Activated CD8-positive, alpha-beta memory T cell treated with anti-CD3 and anti-CD28 coated beads for 36 hours (primary cell): ENCODE results near the gene TMEM253. TPM values are rescaled to one million over a fixed set of nuclear protein-coding genes. Genes with fewer than 3 reads are reported as not detected.

Experiments
- CTCF ChIA-PET: fragments of 350-600 bp; sonication (Branson Sonifier 250); formaldehyde crosslinking; loops from one replicate; lab custom pipeline; 2021; ENCODE audit warnings: antibody characterized with exemption; lab: Charles Lee
- POLR2A ChIA-PET: fragments of 350-600 bp; sonication (Branson Sonifier 250); formaldehyde crosslinking; loops from one replicate; lab custom pipeline; 2021; ENCODE audit warnings: antibody characterized with exemption; lab: Charles Lee
- total RNA-seq, 2 experiments: library from RNA; stranded (reverse); gene quantifications; one replicate each; pipeline ENCODE4 v1.2.3, GENCODE V29; 2021

The TMEM253 gene
- total RNA-seq, 2 experiments from 2014 or later, result 0.13 TPM; not detected in 1

GRCh38 chr14:21069388-21070082 is 31.3 kb upstream of the TMEM253 start:
- CTCF ChIA-PET, result interaction anchor here (0.6 to 5.8 kb wide), 11 partner anchors 22 to 1458 kb away, joined by 3 to 56 read pairs (median 16); partner anchors contain the start of genes TMEM253 and ZNF219
- POLR2A ChIA-PET, result no interaction called here

GRCh38 chr14:21070083-21070609 is 30.7 kb upstream of the TMEM253 start, which contains the start of gene ARHGEF40:
TSS of gene ARHGEF40 (plus strand) at chr14:21070304. CDS start at chr14:21070397, 93 bp downstream.
- ChIA-PET CTCF (interaction anchor here (1.0 to 5.8 kb wide), 8 partner anchors 18 to 55 kb away, joined by 3 to 56 read pairs (median 8); partner anchors contain the start of gene TMEM253), POLR2A (interaction anchor here (1.5 kb wide), 1 partner anchor 34 kb away, joined by 7 read pairs; no protein-coding TSS in a partner anchor)

DNA sequence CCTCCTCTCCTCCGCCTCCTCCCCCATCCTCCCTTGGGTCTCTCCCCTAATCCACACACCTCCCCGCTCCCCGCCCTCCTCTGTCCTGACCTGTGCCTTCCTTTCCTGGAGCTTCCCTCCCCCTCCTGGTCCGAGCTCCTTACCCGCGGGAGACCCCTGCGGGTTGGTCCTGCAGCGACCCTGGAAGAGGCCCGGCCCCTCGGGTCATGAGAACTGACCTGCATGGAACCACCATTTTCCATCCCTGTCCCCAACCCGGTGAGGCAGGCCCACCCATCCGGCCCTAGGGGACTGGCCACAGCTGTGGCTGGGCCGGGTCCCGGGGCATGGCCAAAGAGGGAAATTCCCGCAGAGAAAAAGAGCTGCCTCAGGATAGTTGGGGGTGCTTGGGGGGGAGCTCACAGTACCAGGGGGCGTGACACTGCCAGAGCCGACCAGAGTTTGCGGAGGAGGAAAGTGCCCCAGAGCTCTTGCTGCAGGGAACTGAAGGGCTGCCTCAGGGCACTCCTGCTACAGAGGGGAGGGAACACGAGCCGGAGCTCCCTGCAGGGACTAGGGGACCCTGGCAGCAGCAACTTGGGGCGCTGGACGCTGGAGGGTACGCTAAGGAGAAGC is 30.1 kb upstream of the TMEM253 start:
- ChIA-PET CTCF (interaction anchor here (1.0 to 5.8 kb wide), 9 partner anchors 17 to 56 kb away, joined by 3 to 56 read pairs (median 7); partner anchors contain the start of gene TMEM253), POLR2A (interaction anchor here (1.5 kb wide), 1 partner anchor 33 kb away, joined by 7 read pairs; no protein-coding TSS in a partner anchor)

DNA sequence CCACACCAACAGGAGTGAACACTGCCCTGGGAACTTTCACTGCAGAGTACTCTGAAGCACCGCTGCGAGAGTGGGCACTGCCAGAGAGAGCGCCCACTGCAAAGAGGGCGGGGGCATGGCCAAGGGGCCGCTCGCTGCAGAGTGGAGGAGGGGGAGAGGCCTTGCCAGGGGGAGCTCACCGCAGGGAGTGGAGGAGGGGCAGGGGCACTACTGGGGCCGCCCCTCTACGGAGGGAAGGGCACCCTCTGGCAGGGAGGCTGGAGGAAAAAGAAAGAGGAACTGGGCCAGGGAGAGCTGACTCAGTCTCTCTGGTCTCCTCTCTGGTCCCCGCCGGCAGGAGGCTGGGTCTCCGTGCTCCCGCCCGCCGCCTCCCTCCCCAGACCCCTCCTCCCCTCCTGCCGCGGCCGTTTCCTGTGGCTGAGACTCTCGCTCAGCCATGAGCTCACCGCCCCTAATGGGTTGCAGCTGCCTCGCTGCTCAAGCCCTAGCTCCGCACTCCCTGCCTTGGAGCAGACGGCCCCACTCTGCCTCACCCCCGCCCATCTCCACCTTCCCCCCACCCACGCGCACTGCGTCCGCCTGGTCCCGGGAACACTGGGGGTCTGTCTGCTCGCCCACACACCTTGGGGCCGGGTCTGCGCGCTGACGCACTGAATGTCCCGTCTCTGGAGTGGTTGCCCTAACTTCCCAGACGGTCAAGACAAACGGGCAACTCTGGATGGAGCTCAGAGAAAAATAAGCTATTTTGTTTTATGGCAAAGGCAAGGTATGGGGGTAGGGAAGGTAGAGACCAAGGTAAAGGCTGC is 29.4 kb upstream of the TMEM253 start:
- CTCF ChIA-PET, result interaction anchor here (1.0 to 5.8 kb wide), 9 partner anchors 16 to 56 kb away, joined by 3 to 56 read pairs (median 7); partner anchors contain the start of gene TMEM253
- POLR2A ChIA-PET, result interaction anchor here (1.5 kb wide), 1 partner anchor 32 kb away, joined by 7 read pairs; no protein-coding TSS in a partner anchor

DNA sequence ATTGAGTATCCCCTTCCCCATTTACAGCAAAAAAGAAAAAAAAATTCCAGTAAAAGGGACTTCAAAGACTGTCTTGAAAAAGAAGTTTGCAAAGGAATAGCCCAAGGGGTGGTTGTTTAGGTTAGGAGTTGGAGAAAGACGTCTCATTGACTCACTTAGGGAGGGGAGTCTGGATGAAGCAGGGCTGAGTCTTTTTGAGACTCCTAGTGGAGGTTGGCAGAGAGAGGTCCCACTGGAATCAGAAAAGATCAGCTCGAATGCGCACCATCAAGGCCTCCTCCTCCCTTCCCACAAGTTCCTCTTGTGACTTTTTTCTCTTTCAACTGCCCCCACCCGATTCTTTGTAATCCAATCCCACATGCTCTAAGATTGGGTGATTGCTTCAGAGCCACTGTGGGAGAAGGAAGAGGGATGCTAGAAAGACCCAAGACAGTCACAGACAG is 28.8 kb upstream of the TMEM253 start:
- ChIA-PET CTCF (interaction anchor here (0.7 to 5.8 kb wide), 5 partner anchors 18 to 57 kb away, joined by 3 to 56 read pairs (median 9); no protein-coding TSS in a partner anchor), POLR2A (no interaction called here)

DNA sequence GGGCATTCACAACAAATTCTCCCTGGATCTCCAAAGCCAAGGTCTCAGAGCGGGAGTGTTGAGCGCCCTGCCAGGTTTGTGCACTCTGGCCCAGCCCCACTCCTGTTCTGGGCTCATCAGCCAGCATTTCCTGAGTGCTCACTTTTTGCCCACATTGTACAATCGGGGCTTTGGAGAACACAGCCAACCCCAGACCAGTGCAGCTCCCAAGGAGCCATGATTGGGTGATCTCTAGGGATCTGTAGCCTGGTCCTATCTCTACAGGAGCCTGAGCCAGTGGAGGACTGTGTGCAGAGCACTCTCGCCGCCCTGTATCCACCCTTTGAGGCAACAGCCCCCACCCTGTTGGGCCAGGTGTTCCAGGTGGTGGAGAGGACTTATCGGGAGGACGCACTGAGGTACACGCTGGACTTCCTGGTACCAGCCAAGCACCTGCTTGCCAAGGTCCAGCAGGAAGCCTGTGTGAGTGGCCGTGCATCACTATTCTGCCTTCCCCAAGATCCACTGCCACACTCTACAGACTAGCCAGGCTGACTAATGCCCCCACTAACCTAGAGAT is 28.0 kb upstream of the TMEM253 start:
- POLR2A ChIA-PET, result no interaction called here
- CTCF ChIA-PET, result interaction anchor here (0.7 to 5.8 kb wide), 4 partner anchors 17 to 58 kb away, joined by 3 to 56 read pairs (median 6); no protein-coding TSS in a partner anchor

DNA sequence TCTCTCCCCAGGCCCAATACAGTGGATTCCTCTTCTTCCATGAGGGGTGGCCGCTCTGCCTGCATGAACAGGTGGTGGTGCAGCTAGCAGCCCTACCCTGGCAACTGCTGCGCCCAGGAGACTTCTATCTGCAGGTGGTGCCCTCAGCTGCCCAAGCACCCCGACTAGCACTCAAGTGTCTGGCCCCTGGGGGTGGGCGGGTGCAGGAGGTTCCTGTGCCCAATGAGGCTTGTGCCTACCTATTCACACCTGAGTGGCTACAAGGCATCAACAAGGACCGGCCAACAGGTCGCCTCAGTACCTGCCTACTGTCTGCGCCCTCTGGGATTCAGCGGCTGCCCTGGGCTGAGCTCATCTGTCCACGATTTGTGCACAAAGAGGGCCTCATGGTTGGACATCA is 26.9 kb upstream of the TMEM253 start:
- ChIA-PET CTCF (interaction anchor here (2.0 to 5.8 kb wide), 3 partner anchors 16 to 31 kb away, joined by 5 to 56 read pairs (median 9); no protein-coding TSS in a partner anchor), POLR2A (no interaction called here)

DNA sequence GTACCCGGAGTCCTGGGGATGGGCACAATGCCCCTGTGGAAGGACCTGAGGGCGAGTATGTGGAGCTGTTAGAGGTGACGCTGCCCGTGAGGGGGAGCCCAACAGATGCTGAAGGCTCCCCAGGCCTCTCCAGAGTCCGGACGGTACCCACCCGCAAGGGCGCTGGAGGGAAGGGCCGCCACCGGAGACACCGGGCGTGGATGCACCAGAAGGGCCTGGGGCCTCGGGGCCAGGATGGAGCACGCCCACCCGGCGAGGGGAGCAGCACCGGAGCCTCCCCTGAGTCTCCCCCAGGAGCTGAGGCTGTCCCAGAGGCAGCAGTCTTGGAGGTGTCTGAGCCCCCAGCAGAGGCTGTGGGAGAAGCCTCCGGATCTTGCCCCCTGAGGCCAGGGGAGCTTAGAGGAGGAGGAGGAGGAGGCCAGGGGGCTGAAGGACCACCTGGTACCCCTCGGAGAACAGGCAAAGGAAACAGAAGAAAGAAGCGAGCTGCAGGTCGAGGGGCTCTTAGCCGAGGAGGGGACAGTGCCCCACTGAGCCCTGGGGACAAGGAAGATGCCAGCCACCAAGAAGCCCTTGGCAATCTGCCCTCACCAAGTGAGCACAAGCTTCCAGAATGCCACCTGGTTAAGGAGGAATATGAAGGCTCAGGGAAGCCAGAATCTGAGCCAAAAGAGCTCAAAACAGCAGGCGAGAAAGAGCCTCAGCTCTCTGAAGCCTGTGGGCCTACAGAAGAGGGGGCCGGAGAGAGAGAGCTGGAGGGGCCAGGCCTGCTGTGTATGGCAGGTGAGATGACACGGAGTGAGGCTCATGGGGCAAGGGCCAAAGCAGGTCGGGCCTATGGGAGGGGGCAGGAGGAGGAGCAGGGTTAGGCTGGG is 26.2 kb upstream of the TMEM253 start:
- POLR2A ChIA-PET, result no interaction called here
- CTCF ChIA-PET, result interaction anchor here (2.0 to 5.8 kb wide), 2 partner anchors 18 to 30 kb away, joined by 5 to 56 read pairs; no protein-coding TSS in a partner anchor

DNA sequence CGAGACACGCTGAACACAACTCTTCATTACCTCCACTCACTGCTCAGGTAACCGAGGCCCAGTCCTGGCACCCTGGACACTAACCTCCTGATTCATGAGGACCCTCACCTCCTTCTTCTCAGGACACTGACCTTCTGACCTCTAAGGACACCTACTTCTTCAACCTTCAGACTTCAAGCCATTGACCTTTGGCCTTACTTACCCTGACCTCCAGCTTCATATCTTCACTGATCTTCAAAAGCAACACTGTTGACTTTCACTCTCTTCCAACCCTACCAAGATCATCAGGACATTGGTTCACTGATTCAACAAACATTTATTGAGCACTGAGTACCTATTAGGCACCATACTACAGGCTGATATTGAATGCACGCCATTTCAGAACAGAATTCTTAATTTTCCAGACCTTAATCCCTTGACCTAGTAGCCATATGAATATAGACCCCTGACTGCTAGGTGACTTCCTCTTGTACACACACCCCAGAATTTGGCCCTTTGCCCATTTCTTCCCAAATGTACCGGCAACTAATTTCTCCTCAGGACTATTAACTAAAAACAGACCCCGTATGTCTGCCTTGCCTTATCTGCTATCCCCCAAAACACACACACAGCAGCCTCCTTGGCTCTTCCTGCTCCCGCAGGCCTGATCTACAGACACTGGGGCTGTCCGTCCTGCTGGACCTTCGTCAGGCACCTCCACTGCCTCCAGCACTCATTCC is 25.0 kb upstream of the TMEM253 start:
- POLR2A ChIA-PET, result no interaction called here
- CTCF ChIA-PET, result interaction anchor here (2.0 to 5.8 kb wide), 2 partner anchors 17 to 29 kb away, joined by 5 to 56 read pairs; no protein-coding TSS in a partner anchor

GRCh38 chr14:21077672-21078071 is 23.2 kb upstream of the TMEM253 start:
- CTCF ChIA-PET, result interaction anchor here (2.3 kb wide), 1 partner anchor 15 kb away, joined by 11 read pairs; no protein-coding TSS in a partner anchor

GRCh38 chr14:21078287-21078686 is 22.6 kb upstream of the TMEM253 start:
- POLR2A ChIA-PET, result no interaction called here
- CTCF ChIA-PET, result interaction anchor here (2.3 kb wide), 1 partner anchor 14 kb away, joined by 11 read pairs; no protein-coding TSS in a partner anchor

More at GRCh38 chr14:21077672-21078071, 23.2 kb upstream of the TMEM253 start:
- POLR2A ChIA-PET, result no interaction called here

GRCh38 chr14:21078726-21079125 is 22.1 kb upstream of the TMEM253 start:
- POLR2A ChIA-PET, result no interaction called here

DNA sequence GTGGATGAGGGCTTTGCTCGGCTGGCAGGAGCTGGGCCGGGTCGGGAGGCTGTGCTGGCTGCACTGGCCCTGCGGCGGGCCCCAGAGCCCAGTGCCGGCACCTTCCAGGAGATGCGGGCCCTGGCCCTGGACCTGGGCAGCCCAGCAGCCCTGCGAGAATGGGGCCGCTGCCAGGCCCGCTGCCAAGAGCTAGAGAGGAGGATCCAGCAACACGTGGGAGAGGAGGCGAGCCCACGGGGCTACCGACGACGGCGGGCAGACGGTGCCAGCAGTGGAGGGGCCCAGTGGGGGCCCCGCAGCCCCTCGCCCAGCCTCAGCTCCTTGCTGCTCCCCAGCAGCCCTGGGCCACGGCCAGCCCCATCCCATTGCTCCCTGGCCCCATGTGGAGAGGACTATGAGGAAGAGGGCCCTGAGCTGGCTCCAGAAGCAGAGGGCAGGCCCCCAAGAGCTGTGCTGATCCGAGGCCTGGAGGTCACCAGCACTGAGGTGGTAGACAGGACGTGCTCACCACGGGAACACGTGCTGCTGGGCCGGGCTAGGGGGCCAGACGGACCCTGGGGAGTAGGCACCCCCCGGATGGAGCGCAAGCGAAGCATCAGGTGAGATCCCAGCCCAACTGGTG is 19.2 kb upstream of the TMEM253 start:
- ChIA-PET CTCF (interaction anchor here (0.7 to 3.1 kb wide), 2 partner anchors 11 to 22 kb away, joined by 3 to 19 read pairs; no protein-coding TSS in a partner anchor), POLR2A (no interaction called here)

More at GRCh38 chr14:21078726-21079125, 22.1 kb upstream of the TMEM253 start:
- CTCF ChIA-PET, result interaction anchor here (2.3 kb wide), 1 partner anchor 14 kb away, joined by 11 read pairs; no protein-coding TSS in a partner anchor

- ChIA-PET CTCF (interaction anchor here (1.0 to 3.1 kb wide), 4 partner anchors 9 to 69 kb away, joined by 3 to 19 read pairs (median 6); no protein-coding TSS in a partner anchor), POLR2A (no interaction called here)
Observed at GRCh38 chr14:21083565-21084325, 17.1 kb upstream of the TMEM253 start.

DNA sequence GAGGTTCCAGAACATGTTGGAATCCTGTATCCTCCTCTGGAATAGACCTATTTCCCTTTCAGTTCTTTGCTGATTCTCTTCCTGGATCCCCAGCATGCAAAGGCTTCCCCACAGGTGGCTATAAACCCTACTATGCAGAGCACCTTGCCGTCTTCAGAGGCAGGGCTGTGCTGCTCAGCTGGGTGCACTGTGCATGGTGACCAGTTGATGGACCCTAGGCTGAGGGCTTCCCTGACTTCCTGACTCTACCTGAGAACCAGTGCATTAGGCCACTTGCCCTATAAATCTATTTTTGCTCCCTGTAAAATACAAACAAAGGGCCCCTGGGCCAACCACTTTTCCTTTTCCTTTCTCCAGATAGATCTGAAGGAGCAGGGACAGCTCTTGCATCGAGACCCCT is 16.5 kb upstream of the TMEM253 start:
- POLR2A ChIA-PET, result no interaction called here
- CTCF ChIA-PET, result interaction anchor here (1.0 to 3.1 kb wide), 4 partner anchors 8 to 70 kb away, joined by 3 to 19 read pairs (median 6); no protein-coding TSS in a partner anchor
